ENCODE results near the gene MAP4K5.
A peak's percentile ranks its signal among the peaks of the same experiment; 100 is the strongest.

The MAP4K5 gene

DNA sequence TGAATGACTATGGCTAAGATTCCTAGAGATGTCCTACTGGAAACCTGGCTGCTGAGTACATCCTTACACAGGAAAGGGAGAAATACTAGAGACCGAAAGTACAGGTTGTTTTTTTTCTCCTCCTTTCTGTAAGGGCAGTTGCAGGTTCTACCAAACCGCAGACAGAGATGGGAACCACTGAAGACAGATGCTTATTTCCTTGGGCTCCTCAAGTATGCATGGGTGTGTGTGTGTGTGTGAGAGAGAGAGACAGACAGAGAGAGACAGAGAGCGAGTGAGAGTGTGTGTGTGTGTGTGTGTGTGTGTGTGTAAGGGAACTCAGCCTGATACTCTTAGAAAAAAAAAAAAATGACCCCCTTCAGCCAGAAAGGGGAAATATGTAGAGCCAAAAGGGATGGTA, 42.5 kb downstream of the MAP4K5 start:
- no peak for DNase-seq (ENCODE audit: low read depth)
- no peak overlapping the region for H3K4me3 ChIP-seq (ENCODE audit: low read depth, low read length)

DNA sequence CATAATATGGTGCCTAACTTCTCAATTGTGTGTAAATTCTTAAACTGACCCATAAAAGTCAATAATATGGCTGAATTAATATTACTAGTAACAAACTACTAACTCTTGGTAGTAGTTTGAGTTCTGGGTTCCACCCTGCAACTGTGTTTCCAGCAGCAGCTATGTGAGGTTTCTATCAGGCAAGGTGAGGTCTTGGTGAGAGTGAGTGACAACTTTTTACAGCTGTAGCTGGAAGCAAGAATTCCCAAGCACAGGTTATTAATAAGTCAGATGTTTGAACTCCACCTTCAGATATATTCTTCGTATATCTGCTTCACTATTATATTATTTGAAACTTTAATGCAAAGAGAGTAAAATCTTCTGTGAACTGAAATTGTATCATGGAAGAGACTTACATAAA, 43.8 kb downstream of the MAP4K5 start:
- no peak overlapping the region for H3K4me3 ChIP-seq (ENCODE audit: low read depth, low read length)
- no peak for DNase-seq (ENCODE audit: low read depth)

DNA sequence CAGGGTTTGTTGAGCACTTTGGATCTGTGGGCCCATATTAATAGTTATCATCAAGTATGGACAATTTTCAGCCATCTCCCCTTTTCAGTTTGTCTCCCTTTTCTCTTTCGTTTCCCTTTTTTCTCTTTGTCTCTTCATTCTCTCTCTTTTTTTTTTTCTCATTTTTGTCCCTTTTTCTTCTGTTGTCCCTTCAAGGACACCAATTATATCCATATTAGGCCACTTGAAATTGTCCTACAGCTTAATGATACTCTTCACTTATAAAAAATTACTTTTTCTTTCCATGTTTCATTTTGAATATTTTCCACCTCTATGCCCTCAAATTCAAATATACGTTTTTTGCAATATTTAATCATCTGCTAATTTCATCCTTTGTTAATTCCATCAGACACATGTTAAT, 53.3 kb downstream of the MAP4K5 start:
- H3K4me3 ChIP-seq (ENCODE audit: low read depth, low read length) = no peak overlapping the region
- no peak for DNase-seq (ENCODE audit: low read depth)

DNA sequence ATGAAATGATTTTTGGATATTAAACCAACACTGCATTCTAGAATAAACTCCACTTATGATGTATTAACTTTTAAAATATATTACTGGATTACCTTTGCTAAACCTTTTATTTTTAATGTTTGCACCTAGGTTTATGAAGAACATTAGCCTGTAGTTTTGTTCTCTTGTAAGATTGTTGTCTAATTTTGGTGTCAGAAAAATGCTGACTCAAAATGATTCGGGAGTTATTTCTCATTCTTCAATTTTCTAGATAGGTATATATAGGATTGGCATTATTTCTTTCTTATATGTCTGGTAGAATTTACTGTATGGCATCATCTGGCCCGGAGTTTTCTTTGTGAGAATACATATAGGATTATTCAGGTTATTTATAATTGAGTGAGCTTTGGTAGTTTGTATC, 54.6 kb downstream of the MAP4K5 start:
- no peak overlapping the region for H3K4me3 ChIP-seq (ENCODE audit: low read depth, low read length)
- DNase-seq (ENCODE audit: low read depth) = no peak

DNA sequence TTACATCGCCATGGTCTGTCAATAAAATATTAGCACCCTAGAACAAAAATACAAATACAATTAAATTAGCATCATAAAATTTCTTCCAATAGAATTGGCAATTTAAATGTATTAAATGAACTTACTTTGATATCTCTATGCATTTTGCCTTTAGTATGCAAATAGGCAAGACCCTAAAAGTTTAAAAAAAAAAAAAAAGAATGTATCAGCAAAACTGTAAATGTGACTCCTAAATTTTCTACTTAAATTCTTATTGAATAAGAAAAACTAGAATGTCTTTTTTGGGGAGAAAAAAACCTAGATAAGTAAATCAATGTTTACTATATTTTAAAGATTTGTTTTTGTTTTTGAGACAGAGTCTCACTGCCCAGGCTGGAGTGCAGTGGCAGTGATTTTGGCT, 56.2 kb downstream of the MAP4K5 start:
- H3K4me3 ChIP-seq (ENCODE audit: low read depth, low read length) = no peak overlapping the region
- no peak for DNase-seq (ENCODE audit: low read depth)

DNA sequence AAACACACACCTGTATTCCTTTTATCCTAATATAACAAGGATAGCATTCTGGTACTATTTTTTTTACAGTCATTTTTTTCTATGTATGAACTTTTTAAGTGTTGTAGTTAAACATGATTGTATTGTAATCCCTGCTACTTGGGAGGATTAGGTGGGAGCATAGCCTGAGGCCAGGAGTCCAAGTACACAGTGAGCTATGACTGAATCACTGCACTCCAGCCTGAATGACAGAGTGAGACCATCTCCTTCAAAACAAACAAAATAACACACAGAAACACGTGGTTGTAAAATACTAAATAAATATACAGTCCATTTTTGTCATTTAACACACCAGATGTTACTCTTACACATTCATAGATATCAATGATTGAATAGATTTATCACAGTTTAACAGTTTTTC, 56.9 kb downstream of the MAP4K5 start:
- no peak for DNase-seq (ENCODE audit: low read depth)
- H3K4me3 ChIP-seq (ENCODE audit: low read depth, low read length) = no peak overlapping the region

DNA sequence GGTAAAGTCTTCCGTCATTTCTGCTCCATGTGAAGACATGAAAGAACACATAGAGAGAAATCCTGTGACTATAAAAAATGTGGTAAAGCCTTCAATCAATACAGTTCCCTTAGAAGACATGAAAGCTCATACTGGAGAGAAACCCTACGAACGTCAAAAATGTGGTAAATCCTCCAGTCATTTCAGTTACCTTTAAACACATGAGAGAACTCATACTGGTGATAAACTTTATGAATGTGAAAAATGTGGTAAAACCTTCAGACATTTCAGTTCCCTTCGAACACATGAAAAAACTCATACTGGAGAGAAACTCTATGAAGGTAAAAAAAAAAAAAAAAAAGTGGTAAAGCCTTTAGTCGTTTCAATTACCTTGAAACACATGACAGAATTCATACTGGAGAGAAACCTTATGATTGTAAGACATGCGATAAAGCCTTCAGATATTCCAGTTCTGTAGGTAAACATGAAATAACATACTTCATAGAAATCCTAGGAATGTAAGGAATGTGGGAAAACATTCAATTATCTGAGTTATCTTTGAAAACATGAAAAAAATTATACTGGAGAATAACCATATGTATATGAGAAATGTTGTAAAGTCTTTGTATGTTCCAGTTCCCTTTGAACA, 60.4 kb downstream of the MAP4K5 start:
- H3K4me3 ChIP-seq (ENCODE audit: low read depth, low read length) = no peak overlapping the region
- DNase-seq (ENCODE audit: low read depth) = no peak

DNA sequence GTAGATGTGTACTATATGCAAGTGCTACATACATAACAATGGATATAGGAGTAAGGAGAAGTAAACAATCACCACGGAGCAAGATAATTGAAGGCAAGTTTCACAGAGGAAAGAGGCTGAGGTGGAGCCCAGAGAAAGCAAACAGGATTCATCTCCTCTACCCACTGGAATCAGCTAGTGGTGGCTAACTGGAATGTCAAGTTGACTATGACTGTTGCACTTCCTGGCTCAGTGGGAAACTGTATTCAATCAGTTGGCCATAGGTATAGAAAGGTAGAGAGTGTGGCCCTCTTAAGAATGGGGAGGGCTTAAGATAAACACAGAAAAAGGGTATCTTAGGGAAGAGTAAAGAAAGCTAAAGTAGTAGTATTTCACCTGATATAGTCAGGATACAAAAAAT, 62.4 kb downstream of the MAP4K5 start:
- H3K4me3 ChIP-seq (ENCODE audit: low read depth, low read length) = no peak overlapping the region
- no peak for DNase-seq (ENCODE audit: low read depth)

DNA sequence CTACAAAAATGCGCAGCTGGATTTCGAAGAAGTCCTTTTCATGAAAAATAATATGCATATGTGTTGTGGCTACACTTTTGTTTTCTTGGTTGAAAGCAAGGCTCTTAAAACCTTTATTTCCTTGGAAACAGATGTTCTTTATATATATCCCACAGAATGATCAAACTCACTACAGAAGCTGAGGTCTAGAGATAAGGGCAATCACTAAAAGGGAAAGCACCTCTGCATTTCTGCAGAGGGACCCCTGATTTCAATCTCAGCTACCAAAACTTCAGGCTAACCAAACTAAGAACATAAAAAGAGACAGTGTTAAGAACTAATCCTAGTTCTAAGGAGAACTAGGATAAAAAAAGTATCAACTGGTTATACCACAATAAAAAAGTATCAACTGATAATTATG, 70.3 kb downstream of the MAP4K5 start:
- DNase-seq (ENCODE audit: low read depth) = no peak
- H3K4me3 ChIP-seq (ENCODE audit: low read depth, low read length) = no peak overlapping the region

DNA sequence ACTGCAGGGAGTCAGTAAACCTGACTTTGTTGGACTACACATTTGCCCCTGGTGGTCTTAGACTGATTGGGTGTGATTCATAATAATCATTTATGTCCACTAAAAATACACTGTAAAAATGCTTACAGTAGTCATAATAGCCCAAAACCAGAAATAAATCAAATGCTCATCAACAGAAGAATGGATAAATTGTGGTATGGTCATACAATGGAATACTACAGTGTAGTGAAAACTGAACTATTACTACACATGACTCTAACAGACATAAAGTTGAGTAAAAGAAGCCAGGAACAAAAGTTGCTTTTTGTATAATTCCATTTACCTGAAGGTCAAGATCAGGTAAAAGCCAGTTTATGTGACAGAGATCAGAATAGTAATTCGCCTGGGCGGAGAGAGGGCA, 78.5 kb downstream of the MAP4K5 start:
- no peak overlapping the region for H3K4me3 ChIP-seq (ENCODE audit: low read depth, low read length)
- DNase-seq (ENCODE audit: low read depth) = no peak

DNA sequence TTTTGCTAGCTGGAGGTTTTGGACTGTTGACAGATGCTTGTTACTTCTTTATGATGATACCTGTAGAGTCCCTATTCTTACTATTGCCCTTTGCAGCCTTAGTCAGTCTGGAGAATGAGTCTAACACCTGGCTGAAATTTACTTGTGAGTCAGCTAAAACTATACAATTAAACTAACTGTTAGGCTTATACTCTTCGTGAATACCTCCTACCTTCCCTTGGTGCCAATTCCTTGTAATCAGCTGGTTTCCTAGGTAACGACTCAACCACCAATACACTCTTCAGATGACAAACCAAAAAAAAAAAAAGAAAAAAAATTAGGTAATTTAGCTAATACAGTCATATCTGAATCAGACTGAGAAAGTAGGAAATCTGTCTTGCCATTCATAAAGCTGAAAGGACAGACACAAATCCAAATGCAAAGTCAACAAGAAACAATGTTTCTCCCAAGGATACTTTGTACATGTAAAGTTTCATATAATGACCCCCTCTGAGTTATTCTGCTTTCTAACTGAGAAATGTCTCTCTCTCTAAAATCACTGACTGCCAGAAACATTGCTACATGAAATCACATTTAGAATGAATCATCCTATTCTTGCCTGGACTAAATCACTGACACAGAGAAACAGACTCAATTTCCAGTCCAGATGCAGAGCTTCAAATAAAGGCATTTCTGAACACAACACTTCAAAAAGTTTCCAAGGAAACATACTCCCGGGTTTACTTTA, 79.2 kb downstream of the MAP4K5 start:
- peak; percentile 39 for DNase-seq (ENCODE audit: low read depth)
- no peak overlapping the region for H3K4me3 ChIP-seq (ENCODE audit: low read depth, low read length)

DNA sequence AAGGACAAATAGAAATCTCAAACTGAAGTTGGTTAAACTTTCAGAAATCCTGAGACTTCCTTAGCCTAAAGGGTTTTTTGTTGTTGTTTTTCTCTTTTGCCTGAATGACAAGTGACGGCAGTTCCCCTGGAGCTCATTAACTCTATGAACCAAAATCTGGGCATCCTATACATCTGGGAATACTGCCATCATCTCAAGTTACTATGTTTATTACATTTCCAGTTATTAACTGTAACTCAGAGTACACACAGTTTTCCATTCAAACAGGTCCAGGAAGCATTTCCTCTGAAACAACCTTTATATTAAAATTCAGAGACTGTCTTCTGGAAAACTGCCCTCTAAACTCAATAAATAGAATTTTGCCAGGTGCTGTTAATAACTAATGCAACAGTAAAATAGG, 80.1 kb downstream of the MAP4K5 start:
- H3K4me3 ChIP-seq (ENCODE audit: low read depth, low read length) = no peak overlapping the region
- DNase-seq (ENCODE audit: low read depth) = no peak

DNA sequence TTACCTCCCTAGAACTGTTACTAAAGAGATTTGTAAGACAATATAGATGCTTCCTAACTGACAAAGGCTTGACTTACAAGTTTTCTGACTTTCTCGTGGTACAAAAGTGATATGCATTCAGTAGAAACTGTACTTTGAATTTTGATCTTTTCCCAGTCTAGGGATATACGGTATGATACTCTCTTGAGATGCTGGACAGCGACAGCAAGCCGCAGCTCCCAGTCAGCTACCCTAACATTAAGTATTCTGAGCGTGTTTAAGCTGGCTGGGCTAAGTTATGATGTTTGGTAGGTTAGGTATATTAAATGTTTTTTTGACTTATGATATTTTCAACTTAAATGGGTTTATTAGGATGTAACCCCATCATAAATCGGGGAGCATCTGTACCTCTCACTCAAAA, 80.5 kb downstream of the MAP4K5 start:
- no peak for DNase-seq (ENCODE audit: low read depth)

DNA sequence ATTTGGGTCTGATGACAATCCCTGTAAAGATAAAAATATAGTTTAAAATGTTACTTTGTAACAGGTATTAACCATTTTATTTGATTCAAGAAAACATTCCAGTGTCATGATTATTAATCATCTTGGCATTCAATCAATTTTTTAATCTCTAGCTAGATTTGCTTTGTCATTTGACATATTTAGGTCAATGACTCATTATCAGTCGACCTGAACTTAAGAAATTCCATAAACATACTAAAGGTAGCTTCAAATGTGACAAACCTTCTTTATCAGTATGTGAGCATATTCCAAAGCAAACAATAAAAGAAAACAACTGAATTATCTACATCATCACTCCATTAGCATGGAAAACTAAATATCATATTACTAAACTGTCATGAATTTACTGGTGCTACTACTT, 84.9 kb downstream of the MAP4K5 start:
- no peak for DNase-seq (ENCODE audit: low read depth)
- no peak overlapping the region for H3K4me3 ChIP-seq (ENCODE audit: low read depth, low read length)

More for the DNA sequence above, 80.5 kb downstream of the MAP4K5 start:
- no peak overlapping the region for H3K4me3 ChIP-seq (ENCODE audit: low read depth, low read length)

DNA sequence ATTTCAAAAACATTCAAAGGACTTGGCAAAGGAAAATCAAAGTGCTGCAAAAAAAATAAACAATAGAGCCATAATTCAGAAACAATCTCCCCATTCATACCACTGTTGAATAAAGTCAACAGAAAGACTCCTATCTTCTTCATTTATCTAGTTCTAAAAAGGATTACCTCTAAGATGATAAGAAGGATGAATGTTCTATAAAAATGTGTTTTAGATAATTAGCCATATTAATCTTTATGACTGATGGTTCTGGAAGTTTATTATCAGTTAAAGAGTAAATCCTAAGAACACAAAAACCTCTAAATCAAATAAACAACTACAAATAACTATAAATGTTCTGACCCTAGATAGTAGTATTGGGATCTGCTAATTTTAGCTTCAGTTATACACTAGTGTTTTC, 97.8 kb downstream of the MAP4K5 start:
- DNase-seq (ENCODE audit: low read depth) = no peak
- H3K4me3 ChIP-seq (ENCODE audit: low read depth, low read length) = no peak overlapping the region

DNA sequence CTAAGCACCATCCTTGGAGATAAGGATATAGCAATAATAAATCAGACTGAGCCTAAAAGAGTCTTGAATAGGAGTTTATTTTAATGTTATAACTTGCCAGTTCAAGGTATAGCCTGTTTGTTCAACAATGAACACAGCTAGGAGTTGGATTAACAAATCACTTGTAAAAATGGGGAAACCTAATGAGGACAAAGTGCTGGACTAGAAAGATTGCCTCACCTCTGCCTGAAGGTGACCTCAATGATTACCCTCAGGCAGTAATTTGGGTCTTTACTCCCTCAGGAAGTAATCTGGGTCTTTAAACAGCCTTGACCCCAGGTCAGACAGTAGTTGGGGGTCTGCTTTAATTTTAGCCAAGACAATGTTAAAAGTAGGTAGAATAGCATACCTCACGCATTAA, 100.2 kb downstream of the MAP4K5 start:
- no peak overlapping the region for H3K4me3 ChIP-seq (ENCODE audit: low read depth, low read length)
- DNase-seq (ENCODE audit: low read depth) = no peak

DNA sequence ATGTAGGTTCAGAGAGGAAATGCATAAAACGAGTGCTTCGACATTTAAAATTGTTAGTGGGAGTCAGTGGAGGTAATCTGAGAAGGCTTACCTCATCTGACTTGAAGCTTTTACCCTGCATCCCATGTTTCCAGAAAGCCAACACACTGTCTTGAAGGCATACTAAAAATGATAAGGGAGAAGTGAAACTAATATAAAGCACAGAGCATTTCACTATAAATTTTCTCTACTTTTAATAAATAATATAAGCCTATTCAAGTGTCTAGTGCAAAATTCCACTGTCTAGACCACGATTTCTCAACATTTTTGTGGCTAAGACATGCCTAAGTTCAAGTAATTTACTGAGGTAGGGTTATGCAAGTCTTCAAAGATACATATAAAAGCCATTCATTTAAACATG, 106.6 kb downstream of the MAP4K5 start:
- DNase-seq (ENCODE audit: low read depth) = no peak

DNA sequence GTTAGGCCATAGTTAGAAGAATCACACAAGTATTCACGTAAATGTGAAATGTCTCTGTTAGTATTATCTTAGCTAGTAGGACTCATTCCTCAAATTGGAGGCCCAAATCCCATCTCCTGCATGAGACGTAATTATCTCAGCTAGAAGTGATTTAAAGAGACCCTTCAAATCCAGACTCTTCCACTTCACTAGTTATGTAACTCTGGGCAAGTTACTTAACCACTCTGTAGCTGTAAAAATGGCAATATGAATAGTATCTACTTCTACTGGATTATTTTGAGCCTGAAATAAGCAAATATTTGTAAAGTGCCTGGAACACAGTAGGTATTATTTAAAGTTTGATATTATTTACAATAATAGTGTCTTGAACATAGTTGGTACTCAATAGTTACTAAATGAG, 107.3 kb downstream of the MAP4K5 start:
- no peak for DNase-seq (ENCODE audit: low read depth)
- no peak overlapping the region for H3K4me3 ChIP-seq (ENCODE audit: low read depth, low read length)

More for the DNA sequence above, 106.6 kb downstream of the MAP4K5 start:
- H3K4me3 ChIP-seq (ENCODE audit: low read depth, low read length) = no peak overlapping the region

DNA sequence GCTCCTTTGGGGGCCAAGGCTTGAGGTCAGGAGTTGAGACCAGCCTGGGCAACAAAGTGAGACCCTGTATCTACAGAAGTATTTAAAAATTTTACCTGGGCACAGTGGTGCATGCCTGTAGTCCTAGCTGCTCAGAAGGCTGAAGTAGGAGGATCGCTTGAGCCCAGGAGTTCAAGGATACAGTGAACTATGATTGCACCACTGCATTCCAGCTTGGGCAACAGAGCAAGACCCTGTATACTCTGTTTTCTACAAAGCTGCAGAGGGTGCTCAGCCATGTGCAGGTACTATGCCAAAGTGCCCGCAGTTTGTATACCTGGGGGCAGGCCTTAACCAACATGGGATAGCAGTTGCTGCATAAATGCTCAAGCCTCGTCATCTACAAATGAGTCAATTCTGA, 108.8 kb downstream of the MAP4K5 start:
- no peak for DNase-seq (ENCODE audit: low read depth)
- H3K4me3 ChIP-seq (ENCODE audit: low read depth, low read length) = no peak overlapping the region

DNA sequence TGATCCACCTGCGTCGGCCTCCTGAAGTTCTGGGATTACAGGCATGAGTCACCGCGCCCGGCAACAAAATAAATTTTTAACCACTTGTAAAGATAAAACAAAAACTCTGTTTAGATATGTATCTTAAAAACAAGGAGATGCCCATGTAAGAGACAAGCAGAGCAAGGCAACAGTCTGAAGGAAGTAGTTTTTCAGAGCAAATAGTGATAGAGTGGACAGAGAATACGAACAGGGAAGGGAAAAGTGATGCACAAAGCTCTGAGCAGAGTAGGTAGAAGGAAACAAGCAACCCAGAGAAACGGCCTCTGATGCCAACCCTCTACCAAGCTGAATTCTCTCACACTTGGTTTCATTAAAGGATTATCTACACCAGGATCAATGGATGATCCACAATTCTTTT, 110.9 kb downstream of the MAP4K5 start:
- no peak overlapping the region for H3K4me3 ChIP-seq (ENCODE audit: low read depth, low read length)
- DNase-seq (ENCODE audit: low read depth) = no peak

DNA sequence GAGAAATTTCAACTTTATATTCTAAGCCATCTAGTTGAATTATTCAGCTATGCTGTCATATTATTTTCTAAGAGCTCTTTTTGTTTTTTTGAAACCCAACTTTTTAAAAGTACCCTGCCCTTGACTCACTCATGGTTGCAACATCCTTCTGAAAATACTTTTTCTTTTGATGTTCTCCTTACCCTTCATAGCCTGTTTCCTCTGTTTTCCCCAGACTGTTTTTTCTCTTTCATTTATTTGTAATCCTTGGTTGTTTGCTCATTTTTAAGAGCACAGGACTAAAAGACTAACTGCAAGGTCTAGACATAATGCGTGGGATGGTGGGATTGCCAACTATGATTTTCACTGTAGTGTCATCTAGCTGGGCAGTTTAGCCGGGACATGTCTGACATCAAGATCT, 114.5 kb downstream of the MAP4K5 start:
- no peak overlapping the region for H3K4me3 ChIP-seq (ENCODE audit: low read depth, low read length)
- no peak for DNase-seq (ENCODE audit: low read depth)
